OCI-LY3 (cell line): ENCODE measurements around the gene SERPINB7.

ENCODE experiments used
- CTCF ChIP-seq: fragments of 200-600, 300-600 bp; sonication (generic); IDR thresholded peaks from 2 replicates; pipeline ENCODE4 v1.5.1; 2014; ENCODE audit warnings: antibody characterized with exemption, low read length, low read depth
- EZH2phosphoT487 ChIP-seq: fragments of 200-600 bp; shearing (Covaris generic); IDR thresholded peaks from 2 replicates; pipeline ENCODE4 v1.6.1; 2018; ENCODE audit warnings: antibody characterized with exemption, mixed run types, low read depth

GRCh38 chr18:63784787-63785452 is 9.7 kb downstream of the SERPINB7 start:
- no peak for TF ChIP-seq CTCF
- no peak for TF ChIP-seq EZH2phosphoT487
